ENCODE data around the gene SLC39A3. TPM values are rescaled to one million over a fixed set of nuclear protein-coding genes. Genes with fewer than 3 reads are reported as not detected.
A peak's percentile ranks its signal among the peaks of the same experiment; 100 is the strongest.

SLC39A3 gene
- total RNA-seq, 4 donors from 2014 or later = 29.8 to 42.5 (median 36.2) TPM

DNA sequence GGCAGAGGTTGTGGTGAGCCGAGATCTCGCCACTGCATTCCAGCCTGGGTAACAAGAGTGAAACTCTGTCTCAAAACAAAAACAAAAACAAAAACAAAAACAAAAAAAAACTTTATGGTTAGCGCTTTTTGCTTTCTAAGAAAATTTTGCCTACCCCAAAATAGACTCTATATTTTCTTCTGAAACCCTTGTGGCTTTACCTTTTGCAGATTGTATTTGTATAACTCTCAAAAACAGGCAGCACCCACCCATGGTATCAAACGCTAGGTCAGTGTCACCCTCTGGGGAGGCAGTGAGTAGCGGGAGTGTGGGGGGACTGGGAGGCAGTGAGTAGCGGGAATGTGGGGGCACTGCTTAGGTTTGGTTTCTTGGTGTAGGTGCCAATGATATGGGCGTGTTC lies 7.5 kb upstream of the SLC39A3 start:
- Histone ChIP-seq H3K9me3 (no peaks in the 10 kb centered on the region), H3K27me3 (no peaks in the 10 kb centered on the region), H3K4me3 (no peak overlapping the region), H3K27ac (no peak overlapping the region), H3K4me1 (peaks cover 0 to 7% (median 0%) of the 10 kb centered on the region in 4 donors), H3K36me3 (no peaks in the 10 kb centered on the region)
- TF ChIP-seq POLR2A (IDR thresholded peaks at IDR 0.05) = no peak
- TF ChIP-seq, protein P1, sequence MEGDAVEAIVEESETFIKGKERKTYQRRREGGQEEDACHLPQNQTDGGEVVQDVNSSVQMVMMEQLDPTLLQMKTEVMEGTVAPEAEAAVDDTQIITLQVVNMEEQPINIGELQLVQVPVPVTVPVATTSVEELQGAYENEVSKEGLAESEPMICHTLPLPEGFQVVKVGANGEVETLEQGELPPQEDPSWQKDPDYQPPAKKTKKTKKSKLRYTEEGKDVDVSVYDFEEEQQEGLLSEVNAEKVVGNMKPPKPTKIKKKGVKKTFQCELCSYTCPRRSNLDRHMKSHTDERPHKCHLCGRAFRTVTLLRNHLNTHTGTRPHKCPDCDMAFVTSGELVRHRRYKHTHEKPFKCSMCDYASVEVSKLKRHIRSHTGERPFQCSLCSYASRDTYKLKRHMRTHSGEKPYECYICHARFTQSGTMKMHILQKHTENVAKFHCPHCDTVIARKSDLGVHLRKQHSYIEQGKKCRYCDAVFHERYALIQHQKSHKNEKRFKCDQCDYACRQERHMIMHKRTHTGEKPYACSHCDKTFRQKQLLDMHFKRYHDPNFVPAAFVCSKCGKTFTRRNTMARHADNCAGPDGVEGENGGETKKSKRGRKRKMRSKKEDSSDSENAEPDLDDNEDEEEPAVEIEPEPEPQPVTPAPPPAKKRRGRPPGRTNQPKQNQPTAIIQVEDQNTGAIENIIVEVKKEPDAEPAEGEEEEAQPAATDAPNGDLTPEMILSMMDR (IDR thresholded peaks at IDR 0.05) = no peak
- no peak for TF ChIP-seq EP300 (IDR thresholded peaks at IDR 0.05)
- DNase-seq (ENCODE audit: low spot score in 2 of 2) = no peak
- WGBS, 2 donors = 76 to 84% methylated on average over 7 of the region's 7 CpGs

DNA sequence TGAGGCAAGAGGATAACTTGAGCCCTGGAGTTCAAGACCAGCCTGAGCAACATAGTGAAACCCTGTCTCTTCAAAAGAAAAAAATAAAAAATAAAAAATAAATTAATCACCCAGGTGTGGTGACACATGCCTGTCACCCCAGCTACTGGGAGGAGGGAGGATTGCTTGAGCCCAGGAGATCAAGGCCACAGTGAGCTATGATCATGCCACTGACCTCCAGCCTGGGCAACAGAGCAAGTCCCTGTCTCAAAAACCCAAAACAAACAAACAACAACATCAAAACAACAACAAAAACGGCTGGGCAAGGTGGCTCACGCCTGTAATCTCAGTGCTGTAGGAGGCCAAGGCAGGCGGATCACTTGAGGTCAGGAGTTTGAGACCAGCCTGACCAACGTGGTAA lies 4.3 kb upstream of the SLC39A3 start:
- no peak for DNase-seq (ENCODE audit: low spot score in 2 of 2)
- TF ChIP-seq EP300 (IDR thresholded peaks at IDR 0.05) (no peak), POLR2A (IDR thresholded peaks at IDR 0.05) (no peak)
- Histone ChIP-seq H3K9me3 (no peaks in the 10 kb centered on the region), H3K27me3 (peaks cover 0 to 5% of the 10 kb centered on the region in 2 donors), H3K4me1 (peaks cover 0 to 12% (median 1%) of the 10 kb centered on the region in 4 donors), H3K27ac (no peak overlapping the region), H3K36me3 (no peaks in the 10 kb centered on the region), H3K4me3 (no peak overlapping the region)
- WGBS, 2 donors = 37 to 48% methylated on average over 4 of the region's 4 CpGs

DNA sequence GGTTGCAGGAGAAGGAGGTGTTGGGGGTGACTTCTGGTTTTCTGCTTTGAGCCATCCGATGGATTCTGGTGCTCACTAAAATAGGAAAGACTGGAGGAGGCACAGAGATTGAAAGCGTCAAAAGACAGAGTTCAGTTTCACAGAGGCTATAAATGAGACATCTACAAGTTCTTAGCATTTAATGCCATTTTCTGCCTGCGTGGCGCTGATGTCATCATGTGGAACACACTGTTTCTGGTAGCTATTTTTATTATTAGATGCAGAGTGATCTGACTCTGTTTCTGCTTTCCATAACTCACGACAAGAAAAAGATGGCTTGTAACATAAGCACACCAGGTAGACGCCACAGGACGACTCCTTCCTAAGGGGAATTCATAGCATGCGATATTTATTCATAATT lies 3.3 kb upstream of the SLC39A3 start:
- H3K36me3 ChIP-seq = no peaks in the 10 kb centered on the region
- H3K9me3 ChIP-seq = no peaks in the 10 kb centered on the region
- DNase-seq (ENCODE audit: low spot score in 2 of 2) = no peak
- TF ChIP-seq, protein P1 (IDR thresholded peaks at IDR 0.05) = no peak
- TF ChIP-seq EP300 (IDR thresholded peaks at IDR 0.05) (no peak), POLR2A (IDR thresholded peaks at IDR 0.05) (no peak)
- no peak overlapping the region for H3K4me3 ChIP-seq
- peaks cover 0 to 18% (median 5%) of the 10 kb centered on the region in 4 donors for H3K4me1 ChIP-seq
- peaks cover 0 to 5% of the 10 kb centered on the region in 2 donors for H3K27me3 ChIP-seq
- H3K27ac ChIP-seq = no peak overlapping the region
- 79% methylated on average over 8 of the region's 8 CpGs for WGBS, 2 donors

DNA sequence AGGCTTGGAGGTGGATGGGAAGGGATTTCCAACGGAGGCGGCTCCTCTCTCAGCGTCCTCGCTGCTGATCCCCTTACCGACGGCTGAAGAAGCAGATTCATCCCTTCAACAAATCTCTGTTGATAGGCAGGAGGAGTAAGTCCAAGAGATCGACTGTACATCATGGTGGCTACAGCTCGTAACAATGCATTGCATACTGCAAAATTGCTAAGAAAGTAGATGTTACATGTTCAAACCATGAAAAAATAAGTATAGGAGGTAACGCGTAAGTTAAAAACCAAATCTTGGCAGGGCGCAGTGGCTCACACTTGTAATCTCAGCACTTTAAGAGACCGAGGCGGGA lies 468 bp upstream of the SLC39A3 start:
- 46 to 47% methylated on average over 13 of the region's 13 CpGs for WGBS, 2 donors
- no peaks in the 10 kb centered on the region for H3K9me3 ChIP-seq
- H3K4me3 ChIP-seq = peak overlapping the region in 2 of 4 donors; percentile 85 to 96
- no peak for TF ChIP-seq EP300 (IDR thresholded peaks at IDR 0.05)
- no peak for TF ChIP-seq POLR2A (IDR thresholded peaks at IDR 0.05)
- TF ChIP-seq, protein P1 (IDR thresholded peaks at IDR 0.05) = no peak
- no peak for DNase-seq (ENCODE audit: low spot score in 2 of 2)
- H3K27me3 ChIP-seq = peaks cover 0 to 5% of the 10 kb centered on the region in 2 donors
- peaks cover 0 to 18% (median 0%) of the 10 kb centered on the region in 3 donors for H3K36me3 ChIP-seq
- H3K27ac ChIP-seq = no peak overlapping the region
- H3K4me1 ChIP-seq = peaks cover 0 to 18% (median 5%) of the 10 kb centered on the region in 4 donors

DNA sequence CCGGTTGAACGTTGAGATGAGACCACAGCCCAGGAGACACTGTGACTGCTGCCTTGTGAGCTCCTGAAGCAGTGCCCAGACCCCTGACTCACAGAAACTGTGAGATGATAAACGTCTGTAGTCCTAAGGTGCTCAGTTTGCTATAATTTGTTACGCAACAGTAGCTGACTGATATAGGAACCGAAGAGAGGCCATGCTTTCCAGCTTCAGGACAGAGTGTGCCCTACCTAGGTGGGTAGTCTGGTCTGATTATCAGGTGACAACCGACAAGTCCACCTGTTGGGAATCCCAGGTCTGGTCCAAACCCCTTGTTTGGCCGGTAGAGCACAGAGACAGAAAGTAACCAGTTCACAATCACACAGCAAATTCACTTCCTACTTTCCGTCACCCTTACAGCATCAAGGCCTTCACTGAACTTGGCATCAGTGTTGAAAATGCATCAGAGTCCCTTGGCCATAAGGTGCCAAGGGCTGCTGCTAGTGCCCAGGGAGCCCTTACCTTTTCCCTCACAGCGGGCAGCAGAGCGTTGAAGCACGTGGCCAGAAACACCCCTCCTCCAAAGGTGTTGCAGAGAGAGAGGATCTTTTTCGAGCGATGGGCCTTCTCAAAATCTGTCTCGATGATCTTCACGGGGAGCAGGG lies 3.1 kb downstream of the SLC39A3 start:
- TF ChIP-seq EP300 (IDR thresholded peaks at IDR 0.05) = no peak
- TF ChIP-seq POLR2A (IDR thresholded peaks at IDR 0.05) = no peak
- TF ChIP-seq, protein P1 (IDR thresholded peaks at IDR 0.05) = no peak

More for the DNA sequence above, 3.1 kb downstream of the SLC39A3 start:
- no peaks in the 10 kb centered on the region for H3K27me3 ChIP-seq
- no peak overlapping the region for H3K4me3 ChIP-seq
- peaks cover 0 to 18% (median 5%) of the 10 kb centered on the region in 4 donors for H3K4me1 ChIP-seq
- H3K36me3 ChIP-seq = peaks cover 0 to 54% (median 0%) of the 10 kb centered on the region in 3 donors
- 97 to 98% methylated on average over 15 of the region's 15 CpGs for WGBS, 2 donors
- no peak overlapping the region for H3K27ac ChIP-seq
- no peak for DNase-seq (ENCODE audit: low spot score in 2 of 2)
- no peaks in the 10 kb centered on the region for H3K9me3 ChIP-seq
